SU-DHL-6 (cell line): ENCODE measurements around the gene MTERF4.

Experiments used
- H2AFZ ChIP-seq: fragments of 200-600 bp; sonication (generic); 2 replicates; pipeline ENCODE4 v1.6.1; 2014; ENCODE audit warnings: low read depth, mild to moderate bottlenecking, moderate library complexity, mixed read lengths, antibody characterized with exemption, low read length; ENCODE audit not compliant: severe bottlenecking
- H3F3A ChIP-seq: fragments of 200-600 bp; shearing (Covaris generic); 2 replicates; pipeline ENCODE4 v1.6.0; 2016; ENCODE audit warnings: antibody characterized with exemption, mild to moderate bottlenecking; ENCODE audit not compliant: insufficient read depth
- H3K27ac ChIP-seq: fragments of 200-600 bp; sonication (generic); 2 replicates; pipeline ENCODE4 v1.5.1; 2016; ENCODE audit warnings: low read depth, mild to moderate bottlenecking, low read length, moderate library complexity, mixed read lengths
- H3K27me3 ChIP-seq: fragments of 200-600 bp; sonication (generic), shearing (Covaris generic); 2 replicates; pipeline ENCODE4 v1.6.0; 2014; ENCODE audit warnings: mild to moderate bottlenecking, low read length
- H3K36me3 ChIP-seq: fragments of 200-600 bp; sonication (generic); 2 replicates; pipeline ENCODE4 v1.6.1; 2014; ENCODE audit warnings: mild to moderate bottlenecking, low read length, mixed read lengths
- H3K4me2 ChIP-seq: fragments of 300-600, 200-600 bp; shearing (Covaris generic), sonication (generic); 2 replicates; pipeline ENCODE4 v1.6.0; 2014; ENCODE audit warnings: low read length, low read depth, mild to moderate bottlenecking; ENCODE audit not compliant: poor library complexity, severe bottlenecking
- H3K4me3 ChIP-seq: fragments of 200-600 bp; sonication (generic); 2 replicates; pipeline ENCODE4 v1.5.1; 2014; ENCODE audit warnings: antibody characterized with exemption, low read length, mild to moderate bottlenecking, mixed read lengths; ENCODE audit not compliant: insufficient read depth, poor library complexity, severe bottlenecking
- H3K79me2 ChIP-seq: fragments of 200-600 bp; sonication (generic); 2 replicates; pipeline ENCODE4 v1.6.1; 2014; ENCODE audit warnings: mild to moderate bottlenecking, low read length, moderate library complexity; ENCODE audit not compliant: insufficient read depth
- H3K9ac ChIP-seq: fragments of 200-600 bp; sonication (generic); 2 replicates; pipeline ENCODE4 v1.7.0; 2014; ENCODE audit warnings: mild to moderate bottlenecking, low read length
- H3K9me2 ChIP-seq: fragments of 200-600 bp; sonication (generic); replicated peaks from 2 replicates; pipeline ENCODE4 v1.6.1; 2014; ENCODE audit warnings: low read length; ENCODE audit not compliant: insufficient read depth
- H3K9me3 ChIP-seq: fragments of 200-600 bp; sonication (generic); 2 replicates; pipeline ENCODE4 v1.6.1; 2014; ENCODE audit warnings: low read length, mixed read lengths; ENCODE audit not compliant: insufficient read depth
- H4K20me1 ChIP-seq: fragments of 200-600 bp; sonication (generic); 2 replicates; pipeline ENCODE4 v1.6.1; 2014; ENCODE audit warnings: low read depth, mild to moderate bottlenecking, antibody characterized with exemption, low read length, moderate library complexity, mixed read lengths
- EZH2phosphoT487 ChIP-seq: fragments of 200-600 bp; sonication (generic), shearing (Covaris generic); conservative IDR thresholded peaks from 2 replicates; pipeline ENCODE4 v1.6.1; 2018; ENCODE audit warnings: mild to moderate bottlenecking, antibody characterized with exemption, low read length, moderate library complexity, mixed read lengths
- TF ChIP-seq, protein P1 (sequence below): fragments of 200-600 bp; sonication (generic); IDR thresholded peaks from one replicate; pipeline ENCODE4 v1.5.1; 2017; ENCODE audit warnings: antibody characterized with exemption, mild to moderate bottlenecking, low read length, moderate library complexity; ENCODE audit not compliant: insufficient read depth, poor library complexity, severe bottlenecking

MTERF4 gene

DNA sequence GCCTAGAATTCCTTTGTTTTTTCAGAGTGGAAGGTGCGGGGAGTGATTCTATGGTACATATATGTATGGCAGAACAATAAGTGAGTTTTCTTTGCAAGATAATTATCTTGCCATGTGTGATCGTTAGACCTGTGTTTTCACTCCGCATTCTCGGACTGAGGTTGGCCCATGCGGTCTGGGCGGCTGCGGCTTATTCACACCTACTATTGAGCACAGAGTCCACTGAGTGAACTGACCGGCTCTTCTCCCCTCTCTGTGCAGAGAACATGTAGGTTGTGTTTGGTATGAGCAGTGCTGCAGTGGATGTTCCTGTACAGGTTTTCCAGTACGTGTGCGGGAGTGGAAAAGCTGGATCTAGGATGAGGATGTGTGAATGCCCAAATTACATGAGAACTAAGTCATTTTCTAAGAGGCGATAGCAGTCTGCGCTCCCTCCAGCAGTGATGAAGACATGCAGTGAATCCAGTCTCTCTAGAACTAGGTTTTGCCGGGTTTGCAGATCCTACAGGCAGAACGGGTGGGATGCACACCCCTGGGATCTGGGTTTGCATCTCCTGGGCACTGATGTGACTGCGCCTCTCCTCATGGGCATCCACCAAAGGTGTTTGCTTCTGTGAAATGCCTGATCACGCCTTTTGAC is 27.1 kb downstream of the MTERF4 start:
- Histone ChIP-seq H3K27ac (no peak overlapping the region), H3K9me2 (no peaks in the 10 kb centered on the region), H3K36me3 (no peaks in the 10 kb centered on the region), H3K4me3 (no peak overlapping the region), H3K27me3 (no peaks in the 10 kb centered on the region), H3K79me2 (no peaks in the 10 kb centered on the region), H3K9me3 (no peaks in the 10 kb centered on the region), H3K4me2 (no peak overlapping the region), H3K9ac (no peak overlapping the region), H3F3A (no peaks in the 10 kb centered on the region), H2AFZ (no peak overlapping the region), H4K20me1 (no peaks in the 10 kb centered on the region)
- TF ChIP-seq EZH2phosphoT487, result no peak
- TF ChIP-seq, protein P1, sequence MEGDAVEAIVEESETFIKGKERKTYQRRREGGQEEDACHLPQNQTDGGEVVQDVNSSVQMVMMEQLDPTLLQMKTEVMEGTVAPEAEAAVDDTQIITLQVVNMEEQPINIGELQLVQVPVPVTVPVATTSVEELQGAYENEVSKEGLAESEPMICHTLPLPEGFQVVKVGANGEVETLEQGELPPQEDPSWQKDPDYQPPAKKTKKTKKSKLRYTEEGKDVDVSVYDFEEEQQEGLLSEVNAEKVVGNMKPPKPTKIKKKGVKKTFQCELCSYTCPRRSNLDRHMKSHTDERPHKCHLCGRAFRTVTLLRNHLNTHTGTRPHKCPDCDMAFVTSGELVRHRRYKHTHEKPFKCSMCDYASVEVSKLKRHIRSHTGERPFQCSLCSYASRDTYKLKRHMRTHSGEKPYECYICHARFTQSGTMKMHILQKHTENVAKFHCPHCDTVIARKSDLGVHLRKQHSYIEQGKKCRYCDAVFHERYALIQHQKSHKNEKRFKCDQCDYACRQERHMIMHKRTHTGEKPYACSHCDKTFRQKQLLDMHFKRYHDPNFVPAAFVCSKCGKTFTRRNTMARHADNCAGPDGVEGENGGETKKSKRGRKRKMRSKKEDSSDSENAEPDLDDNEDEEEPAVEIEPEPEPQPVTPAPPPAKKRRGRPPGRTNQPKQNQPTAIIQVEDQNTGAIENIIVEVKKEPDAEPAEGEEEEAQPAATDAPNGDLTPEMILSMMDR, result no peak

DNA sequence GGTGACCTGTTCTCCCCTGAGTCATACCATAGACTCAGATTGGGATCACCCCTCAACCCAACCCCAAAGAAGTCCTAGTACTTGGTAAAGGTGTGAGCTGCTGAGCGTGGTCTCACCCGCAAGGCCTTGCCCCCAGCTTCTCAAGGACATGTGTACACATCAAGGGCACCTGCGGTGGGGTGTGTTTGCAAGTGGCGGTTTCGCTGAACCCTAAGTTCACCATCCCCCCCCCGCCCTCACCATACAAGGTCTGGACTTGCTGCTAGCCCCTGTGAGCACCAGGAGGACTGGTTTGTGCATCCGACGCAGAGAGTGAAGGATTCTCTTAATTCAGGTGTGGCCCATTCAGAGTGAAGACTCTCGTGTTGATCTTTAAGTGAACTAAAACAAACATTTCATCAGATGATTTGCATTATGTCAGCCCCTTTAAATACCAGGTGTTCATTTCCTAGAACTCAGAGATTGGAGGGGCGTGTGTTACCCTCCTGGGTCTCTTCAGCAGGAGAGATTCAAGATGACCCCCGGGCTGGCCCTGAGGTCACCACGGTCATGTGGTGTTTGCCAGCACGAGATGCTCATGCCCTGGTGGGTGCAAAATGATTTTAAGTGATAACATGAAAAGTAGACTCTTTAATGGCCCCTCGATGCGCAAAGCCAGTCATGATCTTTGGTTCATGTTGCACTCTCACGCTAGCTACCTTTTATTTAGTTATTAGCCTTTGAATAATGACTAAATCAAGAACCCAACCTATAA is 27.8 kb downstream of the MTERF4 start:
- Histone ChIP-seq H4K20me1 (no peaks in the 10 kb centered on the region), H3K9me2 (no peaks in the 10 kb centered on the region), H3K9me3 (no peaks in the 10 kb centered on the region)

GRCh38 chr2:241073166-241074064 is 28.7 kb downstream of the MTERF4 start:
- Histone ChIP-seq H3K9me3 (no peaks in the 10 kb centered on the region), H3K27ac (no peak overlapping the region), H3K4me3 (no peak overlapping the region), H4K20me1 (no peaks in the 10 kb centered on the region), H3K4me2 (no peak overlapping the region), H3F3A (no peaks in the 10 kb centered on the region), H3K79me2 (no peaks in the 10 kb centered on the region), H3K27me3 (no peaks in the 10 kb centered on the region), H3K9ac (no peak overlapping the region), H2AFZ (no peak overlapping the region), H3K36me3 (no peaks in the 10 kb centered on the region), H3K9me2 (no peaks in the 10 kb centered on the region)
- TF ChIP-seq EZH2phosphoT487, result no peak
- TF ChIP-seq, protein P1, result no peak

More for the DNA sequence above, 27.8 kb downstream of the MTERF4 start:
- Histone ChIP-seq H3K4me3 (no peak overlapping the region), H3F3A (no peaks in the 10 kb centered on the region), H3K27me3 (no peaks in the 10 kb centered on the region), H3K27ac (no peak overlapping the region), H3K36me3 (no peaks in the 10 kb centered on the region), H3K9ac (no peak overlapping the region), H3K4me2 (no peak overlapping the region), H2AFZ (no peak overlapping the region), H3K79me2 (no peaks in the 10 kb centered on the region)
- TF ChIP-seq, protein P1, result no peak
- TF ChIP-seq EZH2phosphoT487, result no peak
